RWPE1 (cell line): ENCODE measurements around the gene ERGIC3.

Experiments used
- CTCF ChIA-PET: fragments of 350-600 bp; sonication (Branson Sonifier 250); formaldehyde crosslinking; extraction: SDS; loops from one replicate; lab custom pipeline; 2021; lab: Yijun Ruan, JAX
- POLR2A ChIA-PET: fragments of 400-600 bp; formaldehyde crosslinking; extraction: SDS; loops from one replicate; lab custom pipeline; 2020; ENCODE audit warnings: antibody characterized with exemption; ENCODE audit not compliant: low non-redundant PET; lab: Yijun Ruan, JAX
- DNase-seq: peaks from one replicate; pipeline ENCODE4 v3.0.0; 2012; ENCODE audit warnings: low spot score
- H3K27ac ChIP-seq: fragments of 450-650 bp; 2 replicates; pipeline ENCODE4 v1.5.1; 2017
- TF ChIP-seq, protein P1 (sequence below): fragments of 450-650 bp; conservative IDR thresholded peaks from 2 replicates; pipeline ENCODE4 v1.5.1; 2017; ENCODE audit warnings: low read depth, mild to moderate bottlenecking

The ERGIC3 gene

DNA sequence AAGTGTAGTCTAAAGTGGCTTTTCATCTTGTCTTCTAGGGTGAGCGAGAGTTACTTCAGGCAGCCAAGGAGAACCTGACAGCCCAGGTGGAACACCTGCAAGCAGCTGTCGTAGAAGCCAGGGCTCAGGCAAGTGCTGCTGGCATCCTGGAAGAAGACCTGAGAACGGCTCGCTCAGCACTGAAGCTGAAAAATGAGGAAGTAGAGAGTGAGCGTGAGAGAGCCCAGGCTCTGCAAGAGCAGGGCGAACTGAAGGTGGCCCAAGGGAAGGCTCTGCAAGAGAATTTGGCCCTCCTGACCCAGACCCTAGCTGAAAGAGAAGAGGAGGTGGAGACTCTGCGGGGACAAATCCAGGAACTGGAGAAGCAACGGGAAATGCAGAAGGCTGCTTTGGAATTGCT is 39.5 kb upstream of the ERGIC3 start:
- no peak for DNase-seq
- ChIA-PET POLR2A (interaction anchor here (0.8 kb wide), 1 partner anchor 39 kb away, joined by 3 read pairs; the partner anchor contains the start of gene ERGIC3), CTCF (interaction anchor here (1.9 kb wide), 1 partner anchor 10 kb away, joined by 8 read pairs; no protein-coding TSS in a partner anchor)

DNA sequence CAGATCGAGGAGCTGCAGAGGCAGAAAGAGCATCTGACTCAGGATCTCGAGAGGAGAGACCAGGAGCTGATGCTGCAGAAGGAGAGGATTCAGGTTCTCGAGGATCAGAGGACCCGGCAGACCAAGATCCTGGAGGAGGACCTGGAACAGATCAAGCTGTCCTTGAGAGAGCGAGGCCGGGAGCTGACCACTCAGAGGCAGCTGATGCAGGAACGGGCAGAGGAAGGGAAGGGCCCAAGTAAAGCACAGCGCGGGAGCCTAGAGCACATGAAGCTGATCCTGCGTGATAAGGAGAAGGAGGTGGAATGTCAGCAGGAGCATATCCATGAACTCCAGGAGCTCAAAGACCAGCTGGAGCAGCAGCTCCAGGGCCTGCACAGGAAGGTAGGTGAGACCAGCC is 38.6 kb upstream of the ERGIC3 start:
- TF ChIP-seq, protein P1, sequence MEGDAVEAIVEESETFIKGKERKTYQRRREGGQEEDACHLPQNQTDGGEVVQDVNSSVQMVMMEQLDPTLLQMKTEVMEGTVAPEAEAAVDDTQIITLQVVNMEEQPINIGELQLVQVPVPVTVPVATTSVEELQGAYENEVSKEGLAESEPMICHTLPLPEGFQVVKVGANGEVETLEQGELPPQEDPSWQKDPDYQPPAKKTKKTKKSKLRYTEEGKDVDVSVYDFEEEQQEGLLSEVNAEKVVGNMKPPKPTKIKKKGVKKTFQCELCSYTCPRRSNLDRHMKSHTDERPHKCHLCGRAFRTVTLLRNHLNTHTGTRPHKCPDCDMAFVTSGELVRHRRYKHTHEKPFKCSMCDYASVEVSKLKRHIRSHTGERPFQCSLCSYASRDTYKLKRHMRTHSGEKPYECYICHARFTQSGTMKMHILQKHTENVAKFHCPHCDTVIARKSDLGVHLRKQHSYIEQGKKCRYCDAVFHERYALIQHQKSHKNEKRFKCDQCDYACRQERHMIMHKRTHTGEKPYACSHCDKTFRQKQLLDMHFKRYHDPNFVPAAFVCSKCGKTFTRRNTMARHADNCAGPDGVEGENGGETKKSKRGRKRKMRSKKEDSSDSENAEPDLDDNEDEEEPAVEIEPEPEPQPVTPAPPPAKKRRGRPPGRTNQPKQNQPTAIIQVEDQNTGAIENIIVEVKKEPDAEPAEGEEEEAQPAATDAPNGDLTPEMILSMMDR = no peak
- ChIA-PET CTCF (interaction anchor here (0.6 to 1.9 kb wide), 5 partner anchors 9 to 1169 kb away, joined by 3 to 8 read pairs (median 4); no protein-coding TSS in a partner anchor), POLR2A (no interaction called here)
- DNase-seq = no peak
- no peak overlapping the region for H3K27ac ChIP-seq

More for the DNA sequence above, 39.5 kb upstream of the ERGIC3 start:
- H3K27ac ChIP-seq = no peak overlapping the region
- TF ChIP-seq, protein P1 = no peak

DNA sequence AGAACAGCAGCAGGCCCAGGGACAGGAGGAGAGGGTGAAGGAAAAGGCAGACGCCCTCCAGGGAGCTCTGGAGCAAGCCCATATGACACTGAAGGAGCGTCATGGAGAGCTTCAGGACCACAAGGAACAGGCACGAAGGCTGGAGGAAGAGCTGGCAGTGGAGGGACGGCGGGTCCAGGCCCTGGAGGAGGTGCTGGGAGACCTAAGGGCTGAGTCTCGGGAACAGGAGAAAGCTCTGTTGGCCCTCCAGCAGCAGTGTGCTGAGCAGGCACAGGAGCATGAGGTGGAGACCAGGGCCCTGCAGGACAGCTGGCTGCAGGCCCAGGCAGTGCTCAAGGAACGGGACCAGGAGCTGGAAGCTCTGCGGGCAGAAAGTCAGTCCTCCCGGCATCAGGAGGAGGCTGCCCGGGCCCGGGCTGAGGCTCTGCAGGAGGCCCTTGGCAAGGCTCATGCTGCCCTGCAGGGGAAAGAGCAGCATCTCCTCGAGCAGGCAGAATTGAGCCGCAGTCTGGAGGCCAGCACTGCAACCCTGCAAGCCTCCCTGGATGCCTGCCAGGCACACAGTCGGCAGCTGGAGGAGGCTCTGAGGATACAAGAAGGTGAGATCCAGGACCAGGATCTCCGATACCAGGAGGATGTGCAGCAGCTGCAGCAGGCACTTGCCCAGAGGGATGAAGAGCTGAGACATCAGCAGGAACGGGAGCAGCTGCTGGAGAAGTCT is 37.9 kb upstream of the ERGIC3 start:
- POLR2A ChIA-PET = interaction anchor here (0.7 kb wide), 1 partner anchor 121 kb away, joined by 3 read pairs; no protein-coding TSS in a partner anchor
- H3K27ac ChIP-seq = no peak overlapping the region
- no peak for DNase-seq
- TF ChIP-seq, protein P1 = no peak
- CTCF ChIA-PET = interaction anchor here (0.6 to 1.9 kb wide), 5 partner anchors 8 to 21 kb away, joined by 3 to 8 read pairs (median 4); no protein-coding TSS in a partner anchor

DNA sequence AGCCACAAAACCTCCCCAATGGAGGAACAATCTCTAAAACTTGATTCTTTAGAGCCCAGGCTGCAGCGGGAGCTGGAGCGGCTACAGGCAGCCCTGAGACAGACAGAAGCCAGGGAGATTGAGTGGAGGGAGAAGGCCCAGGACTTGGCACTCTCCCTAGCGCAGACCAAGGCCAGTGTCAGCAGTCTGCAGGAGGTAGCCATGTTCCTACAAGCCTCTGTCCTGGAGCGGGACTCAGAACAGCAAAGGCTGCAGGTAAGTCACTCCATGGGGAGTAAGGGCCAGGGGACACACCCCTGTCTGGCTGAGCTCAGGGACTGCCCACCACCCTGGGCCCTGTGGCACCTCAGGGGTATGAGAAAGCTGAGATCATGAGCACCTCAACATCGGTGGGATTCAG is 37.1 kb upstream of the ERGIC3 start:
- TF ChIP-seq, protein P1 = no peak
- POLR2A ChIA-PET = interaction anchor here (0.7 kb wide), 2 partner anchors 114 to 120 kb away, joined by 3 to 5 read pairs; no protein-coding TSS in a partner anchor

DNA sequence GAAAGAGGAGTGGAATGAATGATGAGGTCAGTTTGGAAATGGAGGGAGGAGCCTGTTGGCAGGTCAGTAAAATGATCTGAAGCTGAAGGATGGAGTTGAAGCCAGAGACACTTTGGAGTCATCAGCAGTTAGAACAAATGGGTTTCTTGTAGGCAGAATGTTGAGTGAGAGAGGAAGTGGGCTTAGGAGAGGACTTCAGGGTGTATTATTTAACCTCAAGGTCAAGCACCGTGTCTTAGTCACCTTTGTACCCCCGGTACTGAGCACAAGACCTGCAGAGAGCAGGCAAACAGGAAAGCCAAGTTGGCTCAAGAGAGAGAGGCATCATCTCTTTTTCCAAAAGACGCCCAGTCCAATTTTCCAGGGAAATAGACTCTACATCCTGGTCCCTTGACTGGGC is 35.7 kb upstream of the ERGIC3 start:
- no peak for DNase-seq
- POLR2A ChIA-PET = no interaction called here
- H3K27ac ChIP-seq = no peak overlapping the region
- CTCF ChIA-PET = interaction anchor here (0.9 kb wide), 1 partner anchor 47 kb away, joined by 3 read pairs; no protein-coding TSS in a partner anchor
- TF ChIP-seq, protein P1 = no peak

More for the DNA sequence above, 37.1 kb upstream of the ERGIC3 start:
- CTCF ChIA-PET = interaction anchor here (0.6 kb wide), 2 partner anchors 9 to 200 kb away, joined by 3 to 4 read pairs; no protein-coding TSS in a partner anchor
- no peak overlapping the region for H3K27ac ChIP-seq
- DNase-seq = no peak

DNA sequence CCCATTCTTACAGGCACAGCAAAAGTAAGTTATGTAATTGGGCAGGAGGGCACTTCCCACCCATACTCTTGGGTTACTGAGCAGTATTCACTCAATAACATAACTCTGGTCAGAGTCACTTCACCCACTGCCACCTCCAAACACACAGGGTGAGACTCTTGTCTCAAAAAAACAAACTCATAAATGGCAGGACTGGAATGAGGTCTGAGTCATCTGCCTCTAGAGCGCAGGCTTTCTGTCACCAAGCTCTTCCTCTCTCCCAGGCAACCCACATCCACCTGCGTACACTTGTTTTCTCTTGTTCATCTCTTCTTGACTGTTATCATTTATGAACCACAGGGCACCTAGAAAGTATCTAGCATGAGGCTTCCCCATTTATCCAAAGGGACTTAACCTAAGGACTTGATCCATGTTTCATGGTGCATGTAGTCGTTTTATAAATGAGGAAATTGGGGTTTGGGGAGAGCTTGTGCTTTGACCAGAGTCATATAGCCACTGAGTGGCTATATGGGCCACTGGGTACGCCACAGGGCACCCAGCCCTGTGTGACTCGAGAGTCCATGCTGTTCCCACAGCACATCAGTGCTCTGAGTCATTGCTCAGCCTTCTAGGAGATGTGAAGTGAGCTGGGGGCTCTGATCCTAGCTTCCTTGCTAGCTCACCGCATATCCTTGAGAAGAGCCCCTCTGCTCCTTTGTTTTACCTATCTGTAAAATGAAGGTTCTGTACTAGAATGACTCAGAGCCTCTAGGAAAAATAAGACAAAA is 34.8 kb upstream of the ERGIC3 start:
- TF ChIP-seq, protein P1 = no peak
- ChIA-PET CTCF (interaction anchor here (0.5 to 1.0 kb wide), 6 partner anchors 48 to 672 kb away, joined by 3 to 4 read pairs (median 3); no protein-coding TSS in a partner anchor), POLR2A (no interaction called here)
- no peak for DNase-seq
- H3K27ac ChIP-seq = no peak overlapping the region
